ENCODE results near the gene OARD1.

The OARD1 gene

DNA sequence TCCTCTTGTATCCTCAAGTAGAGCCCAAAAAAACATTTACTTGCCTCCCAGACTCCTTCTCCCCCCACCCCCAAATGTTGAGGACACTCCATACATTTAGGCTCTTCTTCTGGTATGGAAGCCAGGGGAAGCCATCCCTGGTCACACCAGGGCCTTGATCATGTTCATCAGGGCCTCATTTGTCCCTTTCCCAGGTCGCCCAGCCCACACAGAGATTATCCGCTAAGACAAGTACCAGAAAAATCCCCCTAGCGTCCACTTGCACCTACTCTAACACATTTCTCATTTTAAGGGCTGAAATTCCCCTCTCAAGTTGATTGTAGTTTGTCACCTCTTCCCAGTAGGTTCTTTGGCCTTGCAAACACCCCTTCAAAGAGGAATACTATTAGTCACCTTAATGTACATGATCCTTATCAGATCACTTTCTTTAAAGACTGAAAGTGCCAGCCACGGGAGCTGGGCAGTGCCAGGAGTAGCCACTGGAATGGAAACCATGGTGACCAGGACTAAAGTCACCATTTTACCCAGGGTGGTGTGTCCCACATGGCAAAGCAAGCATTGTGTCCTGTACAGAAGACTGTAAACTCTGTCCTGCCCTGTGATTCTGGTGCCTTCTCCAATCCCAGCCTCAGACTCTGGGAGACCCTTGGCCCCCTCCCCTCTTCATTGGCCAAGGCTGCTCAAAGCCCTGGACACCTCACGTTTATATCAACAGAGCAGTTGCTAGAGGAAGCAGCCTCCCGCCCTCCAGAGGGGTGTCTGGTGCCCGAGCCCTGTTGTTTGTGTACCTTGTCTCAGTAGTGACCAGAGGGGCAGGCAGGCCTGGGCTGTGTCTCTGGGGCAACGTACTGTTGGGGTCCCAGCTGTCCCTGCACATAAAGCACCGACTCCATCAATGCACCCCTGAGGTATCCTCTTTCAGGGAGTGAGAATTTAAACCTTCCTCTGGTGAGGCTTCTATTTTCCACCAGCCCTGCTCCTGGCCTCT lies 24.1 kb downstream of the OARD1 start:
- DNase-seq: no peak

GRCh38 chr6:41047306-41047705 lies 24.9 kb downstream of the OARD1 start:
- no peak for DNase-seq

GRCh38 chr6:41046084-41046483 lies 26.1 kb downstream of the OARD1 start:
- DNase-seq: no peak

DNA sequence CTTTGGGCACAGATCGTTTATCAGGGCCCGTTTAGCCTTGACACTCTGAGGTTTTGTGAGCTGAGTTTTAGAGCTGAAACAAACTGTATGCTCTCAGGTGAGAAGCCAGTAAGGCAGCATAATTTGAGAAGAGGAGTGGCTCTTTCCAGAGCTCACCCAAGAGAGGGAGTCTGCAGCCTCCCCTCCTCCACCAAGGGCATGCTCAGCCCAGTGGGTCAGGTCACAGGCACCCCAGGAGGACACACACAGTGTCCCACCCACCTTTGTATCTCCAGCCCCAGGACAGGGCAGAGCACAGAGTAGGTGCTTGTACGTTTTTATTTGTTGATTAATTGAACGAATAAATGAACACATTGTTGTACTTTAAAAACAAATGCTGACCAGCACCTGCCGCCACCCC lies 26.5 kb downstream of the OARD1 start:
- DNase-seq: no peak

DNA sequence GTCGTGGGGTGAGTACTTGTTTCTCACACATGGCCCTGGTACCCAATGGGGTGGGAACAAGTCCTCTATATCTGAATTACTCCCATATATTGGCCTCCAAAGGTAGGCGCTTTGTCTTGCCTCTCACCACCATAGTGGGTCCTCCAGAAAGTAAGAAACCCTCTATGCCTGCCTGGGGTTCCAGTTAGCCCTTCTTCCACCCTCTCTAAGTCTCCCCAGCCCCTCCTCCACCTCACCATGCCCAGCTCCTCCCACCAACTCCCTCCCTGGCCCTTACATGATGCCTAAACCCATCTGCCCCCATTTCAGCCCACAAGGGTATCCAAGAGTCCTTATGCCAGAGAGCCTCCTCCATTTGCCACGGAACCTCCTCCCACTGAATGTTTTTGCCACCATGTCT lies 29.0 kb downstream of the OARD1 start:
- no peak for DNase-seq

DNA sequence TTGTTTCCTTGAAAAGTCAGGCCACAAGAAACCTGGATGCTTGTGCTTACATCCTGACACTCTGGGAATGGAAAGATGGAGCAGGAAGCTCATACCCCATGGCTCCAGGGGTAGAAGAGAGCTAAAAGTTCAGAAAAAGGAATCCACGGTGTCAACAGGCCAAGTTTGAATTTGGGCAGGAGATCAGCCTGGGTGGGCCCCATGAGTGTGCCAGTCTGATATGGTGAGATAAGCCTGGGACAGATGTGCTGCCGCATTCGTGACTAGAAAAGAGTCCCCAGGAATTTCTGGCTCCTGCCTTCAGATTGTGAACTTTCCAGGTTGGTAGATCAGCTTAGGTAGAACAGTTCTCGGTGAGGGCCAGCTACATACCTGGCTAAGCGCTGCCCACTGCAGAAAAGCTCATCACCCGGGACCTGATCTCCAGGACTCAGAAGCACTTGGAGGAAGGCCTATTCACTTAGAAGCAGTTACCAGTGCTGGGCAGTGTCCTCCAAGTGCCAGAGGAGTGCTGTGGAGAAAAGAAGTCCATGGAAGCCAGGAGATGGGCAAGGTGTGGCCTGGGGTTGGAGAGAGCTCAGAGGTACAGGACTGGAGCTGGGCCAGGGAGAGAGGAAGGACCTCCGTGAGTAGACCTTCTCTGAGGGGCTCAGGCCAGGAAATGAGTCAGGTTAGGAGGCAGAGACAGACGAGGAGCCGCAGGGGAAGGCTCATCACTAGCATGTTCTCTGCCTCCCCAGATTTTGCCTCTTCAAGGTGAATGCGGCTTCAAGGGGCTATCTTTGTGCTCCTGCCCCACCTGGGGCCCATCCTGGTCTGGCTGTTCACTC lies 29.7 kb downstream of the OARD1 start, which contains the start of gene TSPO2:
TSPO2 (plus strand) TSS at position 242 of the 830 bp plus-strand sequence; CDS start at position 761, 519 bp downstream.
- DNase-seq: no peak

- DNase-seq: no peak
Measured at GRCh38 chr6:41040940-41041536, 31.1 kb downstream of the OARD1 start.

- no peak for DNase-seq
Measured at GRCh38 chr6:41040101-41040939, 31.8 kb downstream of the OARD1 start.

DNA sequence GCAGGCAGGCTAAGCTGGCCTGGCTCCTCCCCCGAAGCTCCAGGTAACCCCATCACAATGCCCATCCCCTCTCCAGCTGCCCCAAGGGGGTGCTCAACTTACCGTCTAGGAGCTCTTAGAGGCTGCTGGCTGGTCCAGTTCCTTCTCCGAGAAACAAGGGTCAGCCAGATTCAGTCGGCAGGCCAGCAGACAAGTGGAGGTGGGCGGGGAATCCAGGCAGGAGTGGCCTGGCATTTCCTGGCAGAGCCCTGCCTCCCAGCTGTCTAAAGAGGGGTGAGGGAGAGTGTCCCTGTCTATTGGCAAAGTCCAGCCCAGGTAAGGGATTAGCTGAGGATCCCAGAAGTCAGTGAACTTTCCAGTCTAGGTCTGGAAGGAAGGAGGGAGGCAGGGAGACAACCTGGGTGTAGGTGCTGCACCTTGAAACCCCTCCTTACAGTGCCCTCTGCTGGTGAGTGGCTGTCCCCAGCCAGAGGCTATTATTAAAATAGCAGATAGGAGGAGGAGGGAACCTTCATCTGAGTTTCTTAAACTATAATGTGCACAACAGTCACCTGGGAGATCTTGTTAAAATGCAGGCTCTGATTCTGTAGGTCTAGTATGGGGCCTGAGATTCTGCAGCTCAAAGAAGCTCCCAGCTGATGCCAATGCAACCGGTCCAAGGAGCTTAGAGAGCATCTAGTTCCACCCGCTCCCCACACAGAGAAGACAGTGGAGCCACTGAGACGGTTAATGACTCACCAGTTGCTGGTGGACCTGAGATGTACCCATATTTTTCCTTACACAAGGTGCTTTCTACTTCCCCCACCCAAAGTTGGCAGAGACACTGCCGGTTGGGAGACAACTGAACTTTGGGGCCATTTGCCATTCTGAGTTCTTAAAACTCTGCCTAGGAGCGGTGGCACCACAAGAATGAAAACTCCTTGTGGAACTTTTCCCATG lies 32.8 kb downstream of the OARD1 start, which contains the start of gene UNC5CL:
UNC5CL (minus strand) TSS at position 162 of the 939 bp plus-strand sequence. CDS start 4,147 bp downstream, outside the sequence.
- DNase-seq: peak; percentile 5 to 28 (median 21)

GRCh38 chr6:41038205-41038604 lies 34.0 kb downstream of the OARD1 start:
- DNase-seq: no peak

DNA sequence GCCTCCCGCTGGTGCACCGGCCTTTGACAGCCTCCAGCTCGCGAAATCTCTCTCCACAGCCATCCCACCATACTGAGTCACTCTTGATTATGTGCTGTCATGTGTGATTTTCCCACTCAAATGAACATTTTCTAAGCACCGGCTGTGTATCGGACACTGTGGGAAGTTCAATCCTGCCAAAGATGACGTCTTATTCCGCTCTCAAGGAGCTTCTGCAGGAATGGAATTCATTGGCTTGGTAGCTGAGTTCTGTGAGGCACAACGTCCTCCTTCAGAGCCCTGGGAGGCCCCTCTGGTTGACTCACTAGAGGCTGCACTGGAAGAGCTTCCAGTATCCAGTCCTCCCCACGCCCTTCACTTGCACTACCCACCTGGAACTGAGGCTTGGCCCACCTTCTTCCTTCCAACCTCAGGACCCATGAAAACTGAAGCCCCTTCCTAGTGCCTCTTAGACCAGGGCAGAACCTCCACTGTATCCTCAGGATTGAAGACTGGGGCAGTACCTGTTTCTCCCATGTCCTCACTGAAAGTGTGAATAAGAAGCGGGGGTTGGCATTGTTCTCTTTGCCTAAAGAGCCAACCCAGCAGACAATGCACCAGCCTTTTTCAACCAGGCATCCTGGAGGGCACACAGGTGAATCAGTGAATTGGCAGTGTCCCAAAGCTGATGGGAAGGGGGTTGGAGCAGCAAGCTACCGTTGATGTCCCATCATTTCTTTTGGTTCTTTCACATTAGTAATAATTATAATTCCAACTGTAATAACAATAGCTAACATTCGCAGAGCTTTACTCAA lies 34.9 kb downstream of the OARD1 start:
- no peak for DNase-seq

DNA sequence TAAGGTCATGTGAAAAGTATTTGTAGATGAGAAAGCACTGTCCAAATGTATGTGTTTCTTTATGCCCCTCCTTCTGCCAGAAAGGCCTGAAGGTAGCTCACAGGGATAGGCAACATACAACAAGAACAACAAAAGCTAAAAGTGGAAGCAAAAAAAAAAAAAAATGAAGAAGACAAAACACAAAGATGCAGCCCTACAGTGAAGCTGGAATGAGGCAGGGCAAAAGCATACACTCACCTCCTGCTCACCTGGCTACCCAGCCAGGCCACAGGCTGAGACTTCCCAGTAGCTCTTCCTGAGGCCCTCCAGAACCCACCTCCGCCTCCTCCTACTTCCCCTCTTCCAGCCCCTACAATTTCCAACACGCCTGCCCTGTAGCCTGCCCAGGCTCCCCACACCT lies 35.6 kb downstream of the OARD1 start:
- no peak for DNase-seq

- no peak for DNase-seq
Measured at GRCh38 chr6:41036186-41036585, 36.0 kb downstream of the OARD1 start.

DNA sequence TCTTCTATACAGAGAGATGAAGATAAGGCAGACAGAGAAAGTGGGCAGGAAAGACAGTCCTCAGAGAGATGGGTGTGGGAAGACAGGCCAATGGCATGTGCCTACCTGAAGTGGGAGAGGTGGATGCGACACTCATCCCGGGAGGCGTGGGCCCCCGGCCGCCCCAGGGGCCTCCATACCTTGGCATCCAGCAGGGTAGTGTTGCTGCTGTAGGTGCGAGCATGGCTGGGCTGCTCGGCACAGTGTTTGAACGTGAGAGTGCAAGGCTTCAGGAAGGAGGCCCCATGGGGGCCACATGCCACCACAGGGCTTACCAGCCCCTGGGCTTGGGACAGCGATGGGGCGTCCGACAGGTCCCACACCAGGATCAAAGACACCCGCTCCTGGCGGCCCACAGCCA lies 38.4 kb downstream of the OARD1 start:
- DNase-seq: no peak

DNA sequence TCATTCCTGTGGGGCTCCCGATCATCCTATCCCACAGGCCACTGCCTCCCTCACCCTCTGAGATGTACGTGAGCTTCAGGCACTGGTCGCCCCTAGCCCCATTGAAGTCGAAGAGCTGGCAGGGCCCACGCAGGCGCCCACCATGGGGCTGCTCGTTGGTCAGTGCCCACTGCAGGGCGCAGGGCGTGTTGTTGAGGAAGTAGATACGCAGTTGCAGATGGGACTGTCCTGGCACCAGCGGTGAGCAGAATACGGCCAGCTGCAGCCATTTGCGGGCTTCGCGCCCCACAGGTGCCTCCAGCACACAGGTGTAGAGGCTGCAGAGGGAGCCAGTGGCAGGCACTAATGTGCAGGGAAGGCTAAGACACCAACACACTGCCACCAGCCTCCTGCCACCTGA lies 39.3 kb downstream of the OARD1 start:
- DNase-seq: no peak

DNA sequence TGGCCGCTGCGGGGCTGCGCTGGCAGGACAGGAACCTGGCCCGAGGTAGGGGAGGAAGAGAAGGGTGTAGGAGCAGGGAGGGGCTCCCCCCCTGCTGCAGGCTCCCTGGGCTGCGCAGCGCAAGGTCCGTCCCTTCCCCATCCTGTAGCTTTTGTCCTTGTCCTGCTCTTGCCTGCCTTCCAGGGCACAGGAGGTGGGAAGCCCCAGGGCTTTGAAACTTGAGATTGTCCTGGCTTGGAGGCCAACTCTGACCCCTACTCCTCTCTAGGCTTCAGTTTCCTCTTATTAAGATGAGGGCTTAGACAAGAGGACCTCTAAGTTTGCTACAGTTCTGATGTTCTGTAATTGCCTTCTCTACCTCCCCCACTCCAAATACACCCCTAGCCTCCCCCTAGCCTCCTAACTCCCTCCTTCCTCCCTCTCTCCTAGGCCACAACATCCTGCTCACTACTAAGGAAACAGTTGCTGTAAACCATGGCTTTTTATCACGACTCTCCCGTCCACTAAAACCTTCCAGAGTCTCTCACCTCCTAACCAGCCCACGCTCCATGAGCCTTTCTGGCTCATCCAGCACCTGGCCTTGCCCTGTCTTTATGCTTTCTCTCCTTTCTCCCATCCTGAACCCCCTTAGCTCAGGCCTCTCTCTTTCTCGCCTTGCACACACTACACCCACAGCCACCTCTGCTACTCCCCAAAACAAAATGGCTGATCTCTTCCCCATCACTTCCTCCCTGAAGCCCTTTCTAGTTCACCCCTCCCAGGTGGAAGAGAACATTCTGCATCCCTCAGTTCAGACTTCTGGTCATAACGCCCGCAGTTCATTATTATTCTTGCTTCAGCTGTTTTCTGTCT lies 43.4 kb downstream of the OARD1 start:
- peak in 2 of 4 experiments; percentile 15 to 19 for DNase-seq

DNA sequence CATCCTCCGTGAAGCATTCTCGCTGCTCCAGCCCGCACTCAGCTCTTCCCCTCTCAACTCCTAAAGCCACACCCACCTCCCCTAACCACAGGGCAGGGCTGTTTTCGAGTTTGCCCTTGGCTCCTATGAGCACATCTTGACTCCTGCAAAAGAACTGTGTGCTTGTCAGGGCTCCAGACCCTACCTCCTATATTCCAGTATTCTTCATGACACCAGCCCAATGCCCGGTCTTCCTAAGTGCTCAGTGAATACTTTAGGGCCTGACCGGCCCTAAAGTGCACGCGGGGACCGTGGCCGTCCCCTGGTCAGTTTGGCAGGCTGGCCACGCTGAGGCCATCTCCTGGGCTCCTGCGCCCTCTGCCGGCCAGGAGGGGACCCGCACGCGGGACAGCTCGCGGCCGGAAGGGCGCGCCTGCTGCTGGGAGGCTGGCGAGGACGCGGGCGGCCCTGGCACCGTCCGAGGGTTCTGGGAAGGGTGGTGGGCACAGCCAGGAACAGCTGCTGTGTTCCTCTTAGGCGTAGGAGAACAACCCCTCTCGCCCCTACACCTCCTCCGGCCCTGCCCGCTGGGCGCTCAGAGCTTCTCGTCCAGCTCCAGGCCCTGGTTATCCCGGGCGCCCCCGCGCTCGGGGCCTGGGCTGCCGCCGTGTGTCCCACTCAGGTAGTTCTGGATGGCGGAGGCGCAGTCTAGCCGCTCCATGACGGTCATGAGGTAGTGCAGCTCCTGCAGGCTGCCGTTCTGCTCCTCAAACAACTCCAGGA lies 44.2 kb downstream of the OARD1 start:
- peak; percentile 51 to 64 (median 60) for DNase-seq

- no peak for DNase-seq
Measured at GRCh38 chr6:41027241-41027640, 44.9 kb downstream of the OARD1 start.
